Esophagus (tissue), 2 donors: Measurements from ENCODE around the gene SCGB1A1. TPM values are rescaled to one million over a fixed set of nuclear protein-coding genes. Genes with fewer than 3 reads are reported as not detected.

ENCODE experiments used
- H3K27ac ChIP-seq, 2 donors: one replicate each; pipeline ENCODE4 v1.5.1; 2013; ENCODE audit warnings: low read depth in 2 of 2, mild to moderate bottlenecking in 2 of 2, inconsistent platforms in 1 of 2, low read length in 1 of 2, moderate library complexity in 1 of 2
- H3K27me3 ChIP-seq, 2 donors: one replicate each; pipeline ENCODE4 v1.6.1; 2013; ENCODE audit warnings: low read length in 2 of 2, control low read depth in 1 of 2, mild to moderate bottlenecking in 1 of 2; ENCODE audit not compliant: insufficient read depth in 2 of 2, control insufficient read depth in 1 of 2
- H3K36me3 ChIP-seq, 2 donors: one replicate each; pipeline ENCODE4 v1.6.1; 2013; ENCODE audit warnings: low read length in 1 of 2; ENCODE audit not compliant: control insufficient read depth in 2 of 2, insufficient read depth in 2 of 2
- H3K4me1 ChIP-seq, 2 donors: one replicate each; pipeline ENCODE4 v1.6.1; 2013; ENCODE audit warnings: low read length in 1 of 2; ENCODE audit not compliant: control insufficient read depth in 2 of 2, insufficient read depth in 2 of 2
- H3K4me3 ChIP-seq, 2 donors: one replicate each; pipeline ENCODE4 v1.5.1; 2013; ENCODE audit warnings: low read length in 2 of 2, mild to moderate bottlenecking in 2 of 2, low read depth in 1 of 2, moderate library complexity in 1 of 2
- H3K9me3 ChIP-seq, 2 donors: one replicate each; pipeline ENCODE4 v1.6.1; 2013; ENCODE audit warnings: mild to moderate bottlenecking in 2 of 2, low read depth in 1 of 2, low read length in 1 of 2, moderate library complexity in 1 of 2; ENCODE audit not compliant: control insufficient read depth in 2 of 2, insufficient read depth in 1 of 2
- WGBS, 2 donors: extraction: QIAGEN DNeasy Blood & Tissue Kit; methylation state at CpG; one replicate each; pipeline ENCODE4 v1.1.7; 2013; 5-methylcytosine and 5-hydroxymethylcytosine counted together
- polyA plus RNA-seq, 2 donors: library from polyadenylated mRNA; stranded (reverse); fragments of 200-250 nt; gene quantifications; one replicate each; pipeline ENCODE4 v1.2.3, GENCODE V29; 2013
- donor health status: healthy with polysubstance abuse.
- donor health status: Bipolar disorder and iron deficiency.

Gene SCGB1A1
- polyA plus RNA-seq, 2 donors = 4.8 to 5.5 TPM

DNA sequence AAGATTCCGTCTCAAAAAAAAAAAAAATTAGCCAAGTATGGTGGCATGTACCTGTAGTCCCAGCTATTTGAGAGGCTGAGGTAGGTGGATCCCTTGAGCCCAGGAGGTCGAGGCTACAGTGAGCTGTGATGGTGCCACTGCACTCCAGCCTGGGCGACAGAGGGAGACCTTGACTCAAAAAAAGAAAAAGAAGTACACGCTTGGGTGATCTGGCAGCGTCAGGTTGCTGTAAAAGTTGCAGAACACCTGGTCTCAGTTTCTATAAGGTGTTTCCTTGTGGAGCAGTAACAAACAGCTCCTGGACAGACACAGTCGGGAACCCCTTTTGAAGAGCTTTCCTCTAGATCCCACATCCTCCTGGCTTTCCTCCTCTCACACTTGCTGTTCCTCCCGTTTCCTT, 45.8 kb downstream of the SCGB1A1 start:
- Histone ChIP-seq H3K36me3 (no peaks in the 10 kb centered on the region), H3K27me3 (no peaks in the 10 kb centered on the region), H3K27ac (no peak overlapping the region), H3K4me1 (no peaks in the 10 kb centered on the region), H3K4me3 (no peak overlapping the region), H3K9me3 (no peaks in the 10 kb centered on the region)
- 64 to 81% methylated on average over 7 of the region's 7 CpGs for WGBS, 2 donors

DNA sequence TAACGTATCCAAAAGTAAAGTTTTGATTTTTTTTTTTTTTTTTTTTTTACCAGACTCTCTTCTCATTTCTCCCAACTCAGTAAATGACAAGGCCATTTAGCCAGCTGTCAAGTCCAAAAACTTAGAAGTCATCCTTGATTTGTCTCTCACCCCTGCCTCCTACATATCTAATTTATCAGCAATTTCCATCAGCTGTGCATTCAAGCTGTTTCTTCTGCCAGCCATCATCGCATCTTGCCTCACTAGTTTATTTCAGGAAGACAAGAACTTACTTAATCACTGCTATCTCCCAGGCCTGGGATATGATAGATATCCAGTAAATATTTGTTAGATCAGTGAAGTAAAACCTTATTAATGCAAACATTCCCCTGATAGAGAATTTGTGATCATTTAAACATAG, 47.6 kb downstream of the SCGB1A1 start:
- H3K36me3 ChIP-seq = no peaks in the 10 kb centered on the region
- H3K4me1 ChIP-seq = no peaks in the 10 kb centered on the region
- no peaks in the 10 kb centered on the region for H3K9me3 ChIP-seq
- H3K27ac ChIP-seq = no peak overlapping the region
- WGBS, 2 donors = 81 to 89% methylated on average over 2 of the region's 2 CpGs
- no peak overlapping the region for H3K4me3 ChIP-seq
- H3K27me3 ChIP-seq = no peaks in the 10 kb centered on the region

DNA sequence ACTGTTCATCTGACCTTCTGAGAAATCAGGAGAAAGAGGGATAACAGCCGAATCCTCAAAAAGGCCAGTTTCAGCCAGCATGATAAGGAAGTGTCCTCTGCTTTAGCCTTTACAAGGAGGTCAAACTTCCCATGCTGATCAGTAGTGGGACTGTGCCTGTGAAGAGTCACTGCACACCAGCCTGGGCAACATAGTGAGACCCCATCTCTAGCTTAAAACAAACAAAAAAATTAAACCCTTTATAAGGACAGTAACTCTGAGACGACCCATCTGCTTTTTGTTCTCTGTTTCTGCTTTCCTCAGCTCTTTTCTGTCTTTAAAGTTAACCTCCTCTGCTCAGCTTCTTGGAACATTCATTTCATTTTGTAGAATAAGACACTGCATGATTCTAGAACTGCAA, 49.7 kb downstream of the SCGB1A1 start:
- Histone ChIP-seq H3K27ac (no peak overlapping the region), H3K4me3 (no peak overlapping the region), H3K4me1 (peaks cover 7 to 9% of the 10 kb centered on the region in 2 donors), H3K27me3 (no peaks in the 10 kb centered on the region), H3K9me3 (no peaks in the 10 kb centered on the region), H3K36me3 (no peaks in the 10 kb centered on the region)
- 74 to 79% methylated on average over 2 of the region's 2 CpGs for WGBS, 2 donors

DNA sequence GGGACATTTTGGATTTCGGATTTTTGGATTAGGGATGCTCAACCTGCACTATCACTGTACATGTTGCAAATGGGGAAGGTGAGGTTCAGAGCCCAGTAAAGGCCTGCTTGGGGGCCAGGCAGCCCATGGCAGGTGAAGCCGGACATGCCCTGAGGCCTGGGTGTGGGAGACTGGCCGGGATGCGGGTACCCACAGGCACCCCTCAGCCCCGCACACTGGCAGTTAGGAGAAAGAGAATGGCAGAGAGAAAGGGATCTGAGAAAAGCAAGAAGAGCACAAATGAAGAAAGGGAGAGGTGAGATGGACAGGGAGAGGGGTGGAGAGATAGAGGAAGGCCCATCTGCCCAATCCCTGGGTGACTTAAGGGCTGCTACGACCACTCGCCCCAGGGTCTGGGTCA, 52.8 kb downstream of the SCGB1A1 start:
- WGBS, 2 donors = 91 to 96% methylated on average over 7 of the region's 7 CpGs
- Histone ChIP-seq H3K27ac (no peak overlapping the region), H3K36me3 (no peaks in the 10 kb centered on the region), H3K9me3 (no peaks in the 10 kb centered on the region), H3K4me3 (no peak overlapping the region), H3K27me3 (no peaks in the 10 kb centered on the region), H3K4me1 (peaks cover 7 to 9% of the 10 kb centered on the region in 2 donors)

DNA sequence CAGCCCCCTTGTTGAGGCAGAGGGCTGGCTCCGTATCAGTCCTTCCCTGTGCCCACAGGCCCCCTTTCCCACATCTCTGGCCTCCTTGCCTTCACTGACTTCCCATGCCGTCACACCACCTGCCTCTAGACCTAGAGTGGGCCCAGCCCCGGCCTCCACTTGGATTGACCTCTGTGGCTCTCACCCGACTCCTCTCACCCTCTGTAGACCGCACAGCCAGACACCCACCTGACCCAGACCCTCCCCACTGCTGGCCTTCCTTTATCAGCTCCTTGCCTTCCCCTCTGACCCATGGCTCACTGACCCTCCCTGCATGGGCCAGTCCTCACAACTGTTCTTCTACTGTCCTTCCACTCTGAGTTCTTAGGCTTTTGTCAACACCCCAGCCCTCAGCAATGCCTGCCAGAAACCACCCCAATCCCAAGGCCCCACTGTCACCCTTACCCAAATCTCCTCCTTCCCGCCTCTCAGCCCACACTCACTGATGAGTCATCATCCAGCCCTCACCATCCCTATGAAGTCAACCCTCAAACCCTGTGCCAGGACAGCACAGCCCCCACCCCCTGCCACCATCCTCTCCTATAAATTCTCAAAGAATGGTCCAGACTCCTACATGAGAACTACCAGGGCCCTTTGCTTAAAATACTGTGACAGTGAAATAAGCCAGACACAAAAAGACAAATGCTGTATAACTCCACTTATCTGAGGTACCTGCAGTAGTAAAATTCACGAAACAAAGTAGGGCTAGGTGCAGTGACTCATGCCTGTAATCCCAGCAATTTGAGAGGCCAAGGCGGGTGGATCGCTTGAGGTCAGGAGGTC, 53.4 kb downstream of the SCGB1A1 start:
- H3K27ac ChIP-seq = peak overlapping the region; percentile 48 to 86
- H3K27me3 ChIP-seq = no peaks in the 10 kb centered on the region
- WGBS, 2 donors = 67 to 78% methylated on average over 8 to 9 of the region's 9 CpGs
- H3K4me3 ChIP-seq = no peak overlapping the region
- no peaks in the 10 kb centered on the region for H3K9me3 ChIP-seq
- H3K4me1 ChIP-seq = peaks cover 7 to 9% of the 10 kb centered on the region in 2 donors
- no peaks in the 10 kb centered on the region for H3K36me3 ChIP-seq

Other genes starting within 250 kb of the SCGB1A1 start
- gene SCGB1D1, start 228.8 kb upstream of the SCGB1A1 start, polyA plus RNA-seq = not detected
- gene SCGB2A1, start 210.4 kb upstream of the SCGB1A1 start, polyA plus RNA-seq = under 1 TPM; 0.54 to 0.59 TPM
- gene SCGB1D2, start 176.8 kb upstream of the SCGB1A1 start, polyA plus RNA-seq = not detected
- gene SCGB2A2, start 148.9 kb upstream of the SCGB1A1 start, polyA plus RNA-seq = not detected
- gene SCGB1D4, start 120.0 kb upstream of the SCGB1A1 start, polyA plus RNA-seq = not detected
- 1 to 10 TPM in 1 of 2 donors, under 1 TPM in 1; 0.45 to 1.3 TPM for gene ASRGL1, start 81.6 kb upstream of the SCGB1A1 start, polyA plus RNA-seq
- gene AHNAK, start 127.8 kb downstream of the SCGB1A1 start, polyA plus RNA-seq = 100 to 1,000 TPM; 168 to 195 TPM
- 1,000 to 10,000 TPM in 1 of 2 donors, 100 to 1,000 TPM in 1; 884 to 1,495 TPM for gene EEF1G, start 154.9 kb downstream of the SCGB1A1 start, polyA plus RNA-seq
- gene TUT1, start 172.5 kb downstream of the SCGB1A1 start, polyA plus RNA-seq = 10 to 100 TPM in 1 of 2 donors, 1 to 10 TPM in 1; 9.0 to 15.2 TPM
- 10 to 100 TPM; 76.2 to 90.4 TPM for gene MTA2, start 182.8 kb downstream of the SCGB1A1 start, polyA plus RNA-seq
- 100 to 1,000 TPM in 1 of 2 donors, 10 to 100 TPM in 1; 79.0 to 107 TPM for gene EML3, start 193.7 kb downstream of the SCGB1A1 start, polyA plus RNA-seq
- gene ROM1, start 194.2 kb downstream of the SCGB1A1 start, polyA plus RNA-seq = 10 to 100 TPM in 1 of 2 donors, 1 to 10 TPM in 1; 7.4 to 10.5 TPM
- 10 to 100 TPM; 14.9 to 25.4 TPM for gene B3GAT3, start 203.0 kb downstream of the SCGB1A1 start, polyA plus RNA-seq
- gene GANAB, start 227.6 kb downstream of the SCGB1A1 start, polyA plus RNA-seq = 10 to 100 TPM; 59.8 to 71.6 TPM
- gene INTS5, start 234.3 kb downstream of the SCGB1A1 start, polyA plus RNA-seq = 10 to 100 TPM in 1 of 2 donors, 1 to 10 TPM in 1; 4.8 to 10.1 TPM
- gene C11orf98, start 246.2 kb downstream of the SCGB1A1 start, polyA plus RNA-seq = 10 to 100 TPM; 71.9 to 96.9 TPM
- 10 to 100 TPM; 15.4 to 32.2 TPM for gene CSKMT, start 246.3 kb downstream of the SCGB1A1 start, polyA plus RNA-seq